ENCODE results near the gene AKTIP.

The AKTIP gene

GRCh38 chr16:53478965-53479364 is 24.0 kb downstream of the AKTIP start:
- H3K27ac ChIP-seq (ENCODE audit: low read depth, low read length, severe bottlenecking) = no peak overlapping the region
- no peaks in the 10 kb centered on the region for H3K4me1 ChIP-seq (ENCODE audit: control insufficient read depth, insufficient read depth, low read length, poor library complexity, severe bottlenecking)
- no peaks in the 10 kb centered on the region for H3K9me3 ChIP-seq (ENCODE audit: control insufficient read depth, low read length)
- peaks cover 71% of the 10 kb centered on the region for H3K36me3 ChIP-seq (ENCODE audit: control insufficient read depth, insufficient read depth, low read length)
- WGBS, 2 experiments (ENCODE audit: insufficient coverage in 2 of 2) = no CpG with 5 or more reads among the region's 5 CpGs
- no peak overlapping the region for H3K4me3 ChIP-seq (ENCODE audit: extremely low read depth, insufficient read depth, low read length, poor library complexity, severe bottlenecking)

GRCh38 chr16:53476867-53477266 is 26.1 kb downstream of the AKTIP start:
- no CpG with 5 or more reads among the region's 2 CpGs for WGBS, 2 experiments (ENCODE audit: insufficient coverage in 2 of 2)
- H3K36me3 ChIP-seq (ENCODE audit: control insufficient read depth, insufficient read depth, low read length) = peaks cover 66% of the 10 kb centered on the region

GRCh38 chr16:53465606-53466280 is 37.3 kb downstream of the AKTIP start:
- Histone ChIP-seq H3K27ac (ENCODE audit: low read depth, low read length, severe bottlenecking) (no peak overlapping the region), H3K4me3 (ENCODE audit: extremely low read depth, insufficient read depth, low read length, poor library complexity, severe bottlenecking) (no peak overlapping the region), H3K36me3 (ENCODE audit: control insufficient read depth, insufficient read depth, low read length) (peaks cover 79% of the 10 kb centered on the region), H3K4me1 (ENCODE audit: control insufficient read depth, insufficient read depth, low read length, poor library complexity, severe bottlenecking) (no peaks in the 10 kb centered on the region), H3K9me3 (ENCODE audit: control insufficient read depth, low read length) (no peaks in the 10 kb centered on the region)
- WGBS, 2 experiments (ENCODE audit: insufficient coverage in 2 of 2) = 89 to 94% methylated on average over 3 to 5 of the region's 6 CpGs

More at GRCh38 chr16:53476867-53477266, 26.1 kb downstream of the AKTIP start:
- Histone ChIP-seq H3K4me1 (ENCODE audit: control insufficient read depth, insufficient read depth, low read length, poor library complexity, severe bottlenecking) (no peaks in the 10 kb centered on the region), H3K9me3 (ENCODE audit: control insufficient read depth, low read length) (no peaks in the 10 kb centered on the region), H3K4me3 (ENCODE audit: extremely low read depth, insufficient read depth, low read length, poor library complexity, severe bottlenecking) (no peak overlapping the region), H3K27ac (ENCODE audit: low read depth, low read length, severe bottlenecking) (no peak overlapping the region)

GRCh38 chr16:53458635-53459034 is 44.4 kb downstream of the AKTIP start:
- H3K27ac ChIP-seq (ENCODE audit: low read depth, low read length, severe bottlenecking) = no peak overlapping the region
- no peaks in the 10 kb centered on the region for H3K4me1 ChIP-seq (ENCODE audit: control insufficient read depth, insufficient read depth, low read length, poor library complexity, severe bottlenecking)
- H3K4me3 ChIP-seq (ENCODE audit: extremely low read depth, insufficient read depth, low read length, poor library complexity, severe bottlenecking) = no peak overlapping the region
- 91 to 100% methylated on average over 2 to 7 of the region's 8 CpGs for whole genome bisulfite sequencing, 2 experiments (ENCODE audit: insufficient coverage in 2 of 2)
- peaks cover 72% of the 10 kb centered on the region for H3K36me3 ChIP-seq (ENCODE audit: control insufficient read depth, insufficient read depth, low read length)
- H3K9me3 ChIP-seq (ENCODE audit: control insufficient read depth, low read length) = no peaks in the 10 kb centered on the region

- Histone ChIP-seq H3K27ac (ENCODE audit: low read depth, low read length, severe bottlenecking) (no peak overlapping the region), H3K36me3 (ENCODE audit: control insufficient read depth, insufficient read depth, low read length) (peaks cover 70% of the 10 kb centered on the region), H3K4me3 (ENCODE audit: extremely low read depth, insufficient read depth, low read length, poor library complexity, severe bottlenecking) (no peak overlapping the region), H3K4me1 (ENCODE audit: control insufficient read depth, insufficient read depth, low read length, poor library complexity, severe bottlenecking) (no peaks in the 10 kb centered on the region), H3K9me3 (ENCODE audit: control insufficient read depth, low read length) (no peaks in the 10 kb centered on the region)
- WGBS, 2 experiments (ENCODE audit: insufficient coverage in 2 of 2) = 100% methylated on average over 1 of the region's 2 CpGs
These were observed 45.3 kb downstream of the AKTIP start for GRCh38 chr16:53457670-53458069.

- no peaks in the 10 kb centered on the region for H3K4me1 ChIP-seq (ENCODE audit: control insufficient read depth, insufficient read depth, low read length, poor library complexity, severe bottlenecking)
- no CpG with 5 or more reads among the region's 2 CpGs for WGBS, 2 experiments (ENCODE audit: insufficient coverage in 2 of 2)
- H3K9me3 ChIP-seq (ENCODE audit: control insufficient read depth, low read length) = no peaks in the 10 kb centered on the region
- no peak overlapping the region for H3K27ac ChIP-seq (ENCODE audit: low read depth, low read length, severe bottlenecking)
- peaks cover 64% of the 10 kb centered on the region for H3K36me3 ChIP-seq (ENCODE audit: control insufficient read depth, insufficient read depth, low read length)
- no peak overlapping the region for H3K4me3 ChIP-seq (ENCODE audit: extremely low read depth, insufficient read depth, low read length, poor library complexity, severe bottlenecking)
These were observed 46.4 kb downstream of the AKTIP start for GRCh38 chr16:53456625-53457024.

GRCh38 chr16:53453928-53454327 is 49.1 kb downstream of the AKTIP start:
- H3K9me3 ChIP-seq (ENCODE audit: control insufficient read depth, low read length) = no peaks in the 10 kb centered on the region

GRCh38 chr16:53449816-53450517 is 53.0 kb downstream of the AKTIP start:
- Histone ChIP-seq H3K27ac (ENCODE audit: low read depth, low read length, severe bottlenecking) (no peak overlapping the region), H3K36me3 (ENCODE audit: control insufficient read depth, insufficient read depth, low read length) (peaks cover 36% of the 10 kb centered on the region), H3K4me3 (ENCODE audit: extremely low read depth, insufficient read depth, low read length, poor library complexity, severe bottlenecking) (no peak overlapping the region), H3K9me3 (ENCODE audit: control insufficient read depth, low read length) (no peaks in the 10 kb centered on the region), H3K4me1 (ENCODE audit: control insufficient read depth, insufficient read depth, low read length, poor library complexity, severe bottlenecking) (no peaks in the 10 kb centered on the region)
- 100% methylated on average over 2 of the region's 4 CpGs; no CpG with 5 or more reads in 1 of the 2 experiments for WGBS, 2 experiments (ENCODE audit: insufficient coverage in 2 of 2)

More at GRCh38 chr16:53453928-53454327, 49.1 kb downstream of the AKTIP start:
- H3K4me3 ChIP-seq (ENCODE audit: extremely low read depth, insufficient read depth, low read length, poor library complexity, severe bottlenecking) = no peak overlapping the region
- peaks cover 45% of the 10 kb centered on the region for H3K36me3 ChIP-seq (ENCODE audit: control insufficient read depth, insufficient read depth, low read length)
- H3K27ac ChIP-seq (ENCODE audit: low read depth, low read length, severe bottlenecking) = no peak overlapping the region
- no peaks in the 10 kb centered on the region for H3K4me1 ChIP-seq (ENCODE audit: control insufficient read depth, insufficient read depth, low read length, poor library complexity, severe bottlenecking)
- 84 to 100% methylated on average over 3 to 5 of the region's 5 CpGs for WGBS, 2 experiments (ENCODE audit: insufficient coverage in 2 of 2)

- Histone ChIP-seq H3K36me3 (ENCODE audit: control insufficient read depth, insufficient read depth, low read length) (peaks cover 45% of the 10 kb centered on the region), H3K4me3 (ENCODE audit: extremely low read depth, insufficient read depth, low read length, poor library complexity, severe bottlenecking) (no peak overlapping the region), H3K27ac (ENCODE audit: low read depth, low read length, severe bottlenecking) (no peak overlapping the region), H3K4me1 (ENCODE audit: control insufficient read depth, insufficient read depth, low read length, poor library complexity, severe bottlenecking) (no peaks in the 10 kb centered on the region), H3K9me3 (ENCODE audit: control insufficient read depth, low read length) (no peaks in the 10 kb centered on the region)
- WGBS, 2 experiments (ENCODE audit: insufficient coverage in 2 of 2) = 83 to 100% methylated on average over 1 to 3 of the region's 3 CpGs
These were observed 56.9 kb downstream of the AKTIP start for GRCh38 chr16:53446090-53446489.

GRCh38 chr16:53445534-53445933 is 57.5 kb downstream of the AKTIP start:
- 96 to 100% methylated on average over 1 to 5 of the region's 5 CpGs for WGBS, 2 experiments (ENCODE audit: insufficient coverage in 2 of 2)
- H3K36me3 ChIP-seq (ENCODE audit: control insufficient read depth, insufficient read depth, low read length) = peaks cover 50% of the 10 kb centered on the region
- H3K4me3 ChIP-seq (ENCODE audit: extremely low read depth, insufficient read depth, low read length, poor library complexity, severe bottlenecking) = no peak overlapping the region
- no peak overlapping the region for H3K27ac ChIP-seq (ENCODE audit: low read depth, low read length, severe bottlenecking)
- no peaks in the 10 kb centered on the region for H3K9me3 ChIP-seq (ENCODE audit: control insufficient read depth, low read length)
- no peaks in the 10 kb centered on the region for H3K4me1 ChIP-seq (ENCODE audit: control insufficient read depth, insufficient read depth, low read length, poor library complexity, severe bottlenecking)
